ENCODE results near the gene TIMP3.
"Not testable (repeated sequence)": the region's sequence is repeated elsewhere in the genome, so short reads cannot be mapped to it uniquely, and the experiment has no call there.

The TIMP3 gene

DNA sequence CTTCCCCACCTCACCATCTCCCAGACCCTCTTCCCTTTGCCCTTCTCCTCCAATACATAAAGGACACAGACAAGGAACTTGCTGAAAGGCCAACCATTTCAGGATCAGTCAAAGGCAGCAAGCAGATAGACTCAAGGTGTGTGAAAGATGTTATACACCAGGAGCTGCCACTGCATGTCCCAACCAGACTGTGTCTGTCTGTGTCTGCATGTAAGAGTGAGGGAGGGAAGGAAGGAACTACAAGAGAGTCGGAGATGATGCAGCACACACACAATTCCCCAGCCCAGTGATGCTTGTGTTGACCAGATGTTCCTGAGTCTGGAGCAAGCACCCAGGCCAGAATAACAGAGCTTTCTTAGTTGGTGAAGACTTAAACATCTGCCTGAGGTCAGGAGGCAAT, 58.2 kb downstream of the TIMP3 start:
- no peak for DNase-seq

DNA sequence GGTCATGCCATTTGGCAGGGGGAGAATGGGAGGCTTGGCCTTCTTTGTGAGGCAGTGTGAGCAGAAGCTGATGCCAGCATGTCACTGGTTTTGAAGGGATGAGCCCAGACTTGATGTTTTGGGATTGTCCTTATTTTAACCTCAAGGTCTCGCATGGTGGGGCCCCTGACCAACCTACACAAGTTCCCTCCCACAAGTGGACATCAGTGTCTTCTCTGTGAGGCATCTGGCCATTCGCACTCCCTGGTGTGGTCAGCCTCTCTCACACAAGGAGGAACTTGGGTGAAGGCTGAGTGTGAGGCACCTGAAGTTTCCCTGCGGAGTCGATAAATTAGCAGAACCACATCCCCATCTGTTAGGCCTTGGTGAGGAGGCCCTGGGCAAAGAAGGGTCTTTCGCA, 59.8 kb downstream of the TIMP3 start:
- DNase-seq = no peak

DNA sequence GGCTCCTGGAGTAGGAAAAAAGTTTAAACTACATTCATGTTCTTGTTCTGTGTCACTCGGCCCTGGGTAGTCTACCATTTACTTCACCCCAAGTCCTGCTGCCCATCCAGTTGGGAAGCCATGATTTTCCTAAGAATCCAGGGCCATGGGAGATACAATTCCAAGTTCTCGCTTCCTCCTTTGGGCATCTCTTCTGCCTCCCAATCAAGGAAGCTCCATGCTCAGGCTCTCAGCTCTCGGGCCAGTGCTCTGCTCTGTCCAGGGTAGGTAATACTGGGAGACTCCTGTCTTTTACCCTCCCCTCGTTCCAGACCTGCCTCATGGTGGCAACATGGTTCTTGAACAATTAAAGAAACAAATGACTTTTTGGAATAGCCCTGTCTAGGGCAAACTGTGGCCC, 60.6 kb downstream of the TIMP3 start:
- DNase-seq = no peak

DNA sequence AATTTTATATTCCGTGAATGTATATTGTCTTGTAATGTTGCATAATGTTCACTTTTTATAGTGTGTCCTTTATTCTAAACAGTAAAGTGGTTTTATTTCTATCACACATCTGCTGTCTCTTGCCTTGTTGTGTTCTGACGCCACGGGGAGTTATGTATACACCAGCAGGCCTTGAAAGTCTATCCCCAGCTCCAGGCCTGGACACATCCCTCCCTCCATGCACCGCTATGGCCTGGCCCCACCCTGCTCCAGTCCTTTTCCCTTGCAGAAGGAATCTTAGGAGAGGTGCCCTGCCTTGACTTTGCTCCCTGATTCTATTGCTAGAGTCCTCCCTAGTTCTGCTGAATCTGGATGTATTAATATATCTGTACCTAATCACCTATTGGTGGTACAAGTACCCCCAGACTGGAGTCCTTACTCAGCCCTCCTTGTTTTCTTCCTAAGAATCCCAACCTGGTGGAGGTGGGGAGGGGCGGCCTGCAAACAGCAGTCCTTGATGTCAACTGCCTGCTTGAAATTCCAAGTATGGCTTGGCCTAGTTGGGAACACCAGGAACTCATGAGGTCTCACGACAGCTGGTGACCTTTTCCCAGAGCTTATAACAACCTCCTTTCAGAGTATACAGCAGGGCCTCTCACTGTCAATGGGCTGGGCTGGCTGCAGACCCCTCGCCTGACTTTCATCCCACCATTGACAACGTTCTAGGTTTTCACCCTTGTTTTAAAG, 61.6 kb downstream of the TIMP3 start:
- DNase-seq = no peak

DNA sequence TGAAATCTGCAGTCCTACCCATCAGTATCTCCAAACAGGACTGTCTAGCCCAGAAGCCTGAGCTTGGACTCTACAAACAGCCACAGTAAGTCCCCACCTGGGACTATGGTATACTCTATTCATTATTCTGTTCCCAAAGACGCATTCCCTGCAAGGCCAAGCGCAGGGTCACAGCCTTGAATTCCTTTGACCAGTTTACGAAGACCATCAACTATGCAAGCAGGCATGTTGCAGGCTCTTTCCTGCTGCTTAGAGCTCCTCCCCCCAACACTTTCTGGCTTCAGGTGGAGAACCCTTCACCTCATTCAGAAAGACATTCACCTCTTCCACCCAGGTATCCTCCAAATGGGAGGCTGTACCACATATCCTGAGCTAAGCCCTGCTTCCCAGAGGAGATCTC, 62.5 kb downstream of the TIMP3 start:
- DNase-seq = no peak

DNA sequence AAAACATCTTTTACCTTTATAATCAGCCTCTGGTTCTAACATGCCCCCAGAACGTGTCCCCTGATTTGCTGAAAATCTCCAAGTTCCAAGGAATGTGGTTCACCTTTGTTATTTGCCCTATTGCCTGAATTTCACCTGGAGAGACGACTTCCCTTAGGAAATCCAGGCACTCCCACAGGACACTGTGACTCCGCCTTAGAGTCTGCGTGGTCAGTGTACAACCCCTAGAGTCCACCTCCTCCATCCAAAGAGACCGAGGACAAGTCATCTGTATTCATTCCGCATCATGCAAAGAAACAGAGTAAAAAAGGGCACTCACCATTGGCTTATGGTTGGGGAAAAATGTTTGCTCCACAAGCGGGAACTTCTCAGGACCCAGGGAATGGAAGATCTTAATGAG, 63.1 kb downstream of the TIMP3 start:
- DNase-seq = no peak

DNA sequence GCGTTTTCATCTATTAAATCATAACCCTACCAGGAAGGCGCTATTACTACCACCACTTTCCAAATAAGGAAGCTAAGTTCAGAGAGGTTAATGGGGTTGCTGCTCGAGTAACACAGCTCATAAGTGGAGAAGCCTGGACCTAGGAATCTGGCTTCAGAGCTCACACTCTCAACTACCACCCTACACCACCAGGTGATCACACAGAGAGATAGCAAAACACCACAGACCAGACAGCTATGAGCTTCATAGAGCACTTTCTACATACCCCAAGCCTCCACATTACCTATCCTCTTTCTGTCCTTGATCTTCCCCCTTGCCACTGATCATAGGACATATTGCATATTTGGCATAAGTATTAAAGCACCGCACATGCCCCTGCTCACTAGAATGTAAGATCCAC, 65.4 kb downstream of the TIMP3 start:
- DNase-seq = no peak

DNA sequence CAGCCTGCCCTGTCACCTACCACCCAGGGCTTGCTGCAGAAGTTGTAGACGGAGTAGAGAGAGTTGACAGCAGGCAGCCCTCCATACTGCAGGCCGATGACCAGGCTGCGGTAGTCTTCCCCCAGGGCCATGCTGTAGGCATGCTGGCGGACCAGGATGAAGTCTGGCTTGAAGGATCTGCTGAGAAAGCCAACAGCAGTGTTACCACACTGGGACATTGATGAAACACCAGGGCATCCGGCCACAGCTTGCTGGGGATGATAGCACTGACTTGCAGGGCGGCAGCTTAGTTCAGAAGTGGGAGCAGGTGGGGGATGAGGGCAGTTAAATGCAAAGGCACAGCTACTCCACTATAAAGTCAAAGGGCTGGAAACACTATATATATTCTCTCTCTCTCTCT, 67.4 kb downstream of the TIMP3 start:
- DNase-seq = no peak

DNA sequence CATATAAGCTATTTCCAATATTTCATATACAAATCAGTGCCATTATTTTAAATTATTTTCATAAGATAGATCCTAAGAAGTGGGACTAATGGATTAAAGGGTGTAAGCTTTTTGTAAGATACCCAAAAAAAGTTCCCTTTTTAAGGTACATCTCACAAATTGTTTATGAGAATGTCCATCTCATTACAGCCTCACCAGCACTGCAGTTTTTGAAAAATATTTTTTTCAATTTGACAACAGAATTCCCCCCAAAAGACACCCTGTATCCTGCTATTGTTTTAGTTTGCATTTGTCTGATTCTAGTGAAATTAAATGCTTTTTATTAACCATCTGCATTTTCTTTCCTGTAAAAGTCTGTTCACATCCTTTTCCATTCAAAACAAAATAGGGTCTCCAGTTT, 69.0 kb downstream of the TIMP3 start:
- DNase-seq = no peak

DNA sequence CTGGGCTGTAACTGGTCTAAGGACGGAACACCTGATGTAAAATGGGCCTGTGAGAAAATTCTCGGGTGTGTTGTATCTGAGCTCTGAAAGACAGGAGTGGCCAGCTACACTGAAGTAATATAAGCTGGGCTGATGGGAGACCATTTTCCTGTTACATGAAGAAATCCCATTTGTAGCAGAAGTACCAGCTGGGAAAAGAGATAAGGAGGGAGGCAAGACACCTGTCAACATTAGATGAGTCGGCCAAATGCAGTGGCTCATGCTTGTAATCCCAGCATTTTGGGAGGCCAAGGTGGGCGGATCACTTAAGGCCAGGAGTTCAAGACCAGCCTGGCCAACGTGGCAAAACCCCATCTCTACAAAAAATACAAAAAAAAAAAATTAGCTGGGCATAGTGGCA, 72.1 kb downstream of the TIMP3 start:
- DNase-seq = not testable (repeated sequence)

DNA sequence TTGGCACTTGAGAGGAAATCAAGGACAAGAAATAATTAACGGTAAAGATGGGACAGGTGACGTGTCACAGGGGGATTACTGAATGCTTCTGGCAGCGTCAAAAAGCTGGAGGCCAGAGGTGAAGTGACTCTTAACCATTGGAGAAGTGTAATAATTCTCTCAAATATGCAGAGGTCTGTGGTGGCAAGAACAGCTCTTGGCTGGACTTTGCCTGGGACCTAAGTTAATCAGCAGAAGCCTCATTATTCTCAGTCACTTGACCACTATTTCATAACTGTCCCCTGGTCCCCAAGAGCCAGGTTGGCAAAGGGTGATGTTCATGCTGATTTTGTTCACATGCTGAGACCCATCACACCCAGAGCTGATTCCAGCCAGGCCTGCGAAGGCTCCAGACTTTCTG, 72.9 kb downstream of the TIMP3 start:
- no peak for DNase-seq

DNA sequence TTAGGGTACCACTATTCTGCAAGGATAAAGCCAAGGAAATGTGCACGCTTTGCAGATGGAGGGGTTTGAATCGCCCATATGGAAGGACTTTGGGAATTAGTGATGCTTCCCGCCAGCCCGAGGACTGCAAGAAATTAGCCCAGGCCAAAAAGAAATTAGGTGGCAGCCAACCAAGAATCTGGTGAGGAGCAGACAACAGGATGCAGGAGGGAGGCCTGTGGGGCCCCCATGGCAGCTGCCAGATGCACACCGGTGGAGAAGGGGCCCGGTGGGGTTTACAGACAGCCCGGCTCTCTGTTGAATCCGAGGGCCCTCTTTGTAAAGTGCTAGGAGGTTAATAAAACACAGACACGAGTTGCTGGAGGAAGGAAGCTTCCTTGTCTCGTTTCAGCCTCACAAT, 73.5 kb downstream of the TIMP3 start:
- no peak for DNase-seq

DNA sequence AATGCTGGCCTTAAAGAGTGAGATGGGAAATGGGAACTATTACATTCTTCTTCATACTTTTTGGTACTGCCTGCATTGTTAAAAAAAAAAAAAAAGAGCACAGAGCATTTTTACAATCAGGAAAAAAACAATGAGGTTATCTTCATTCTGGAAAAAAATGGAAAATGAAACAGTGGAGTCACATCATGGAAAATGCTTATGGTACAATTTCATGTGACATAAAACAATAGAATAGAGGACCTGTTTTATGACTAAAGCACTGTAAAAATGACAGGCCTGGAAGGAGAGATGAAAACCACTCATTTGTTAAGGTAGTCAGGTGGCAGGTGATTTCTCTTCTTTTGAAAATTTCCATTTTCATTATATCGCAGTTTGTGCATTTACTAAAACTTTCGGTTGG, 75.0 kb downstream of the TIMP3 start:
- DNase-seq = no peak

DNA sequence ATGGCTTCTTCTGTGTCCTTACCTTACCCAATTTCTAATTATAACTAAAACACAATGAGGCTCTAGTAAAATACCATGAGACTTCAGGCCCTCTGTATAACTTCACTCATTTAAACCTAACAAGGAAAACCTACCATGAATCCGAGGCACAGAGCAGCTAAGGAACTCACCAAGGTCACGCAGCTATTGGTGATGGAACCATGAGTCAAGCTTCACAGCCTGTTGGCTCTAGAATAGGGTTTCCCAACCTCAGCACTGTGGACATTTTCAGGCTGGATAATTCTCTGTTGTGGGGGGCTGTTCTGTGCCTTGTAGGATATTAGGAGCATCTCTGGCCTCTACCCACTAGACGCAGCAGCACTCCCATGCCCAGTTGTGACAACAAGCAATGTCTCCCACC, 75.7 kb downstream of the TIMP3 start:
- DNase-seq = no peak

DNA sequence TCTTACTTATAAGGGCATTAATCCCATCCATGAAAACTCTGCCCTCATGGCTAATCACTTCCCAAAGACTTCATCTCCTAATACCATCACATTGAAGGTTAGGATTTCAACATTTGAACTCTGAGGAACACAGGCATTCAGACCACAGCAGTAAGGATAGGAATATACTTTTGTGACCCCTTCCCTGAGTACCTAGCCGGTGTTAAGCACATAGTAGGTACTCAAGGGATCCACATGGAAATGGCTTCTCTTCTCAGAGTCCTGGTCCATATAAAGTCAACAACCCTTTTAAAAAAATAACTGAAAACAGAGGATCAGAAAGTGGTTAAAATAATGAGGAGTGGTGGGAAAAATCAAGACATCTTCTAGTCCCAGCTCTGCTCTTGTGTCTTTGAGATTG, 78.0 kb downstream of the TIMP3 start:
- DNase-seq = no peak

DNA sequence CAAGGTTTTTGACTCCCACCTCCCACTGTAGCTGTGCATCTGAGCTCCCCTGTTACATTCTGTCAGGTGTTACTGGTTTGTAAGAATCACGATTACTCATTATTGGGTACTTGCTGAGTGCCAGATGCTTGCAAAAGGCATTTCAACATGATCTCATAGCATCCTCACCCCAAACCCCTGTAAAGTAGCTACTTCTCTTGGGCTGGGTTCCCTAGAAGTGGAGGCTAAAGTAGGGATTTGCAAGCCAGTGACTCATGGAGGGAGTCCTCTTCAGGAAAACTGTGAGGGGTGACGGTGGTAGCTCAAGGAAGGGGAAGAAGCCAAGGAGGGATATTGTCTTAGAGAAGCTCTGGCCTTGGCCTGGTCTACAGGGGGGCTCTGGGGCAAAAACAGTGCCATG, 78.6 kb downstream of the TIMP3 start:
- DNase-seq = no peak

DNA sequence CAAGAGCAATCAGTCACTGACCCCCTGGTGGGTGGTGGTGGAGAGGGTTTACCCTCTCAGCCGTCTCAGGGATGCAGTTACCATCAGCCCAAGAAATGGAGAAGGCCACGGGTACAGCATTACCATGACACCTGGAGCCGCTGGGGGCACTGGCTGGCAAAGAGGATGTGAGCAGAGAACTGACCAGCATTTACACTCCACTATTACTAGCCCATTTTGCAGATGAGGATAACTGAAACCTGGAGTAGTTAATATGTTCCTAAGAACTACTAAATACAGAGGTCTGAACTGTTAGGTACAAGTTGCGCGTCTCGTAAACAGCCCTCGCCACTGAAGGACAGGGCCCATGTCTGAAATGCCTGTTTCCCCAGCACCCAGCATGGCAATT, 79.0 kb downstream of the TIMP3 start:
- DNase-seq = no peak

DNA sequence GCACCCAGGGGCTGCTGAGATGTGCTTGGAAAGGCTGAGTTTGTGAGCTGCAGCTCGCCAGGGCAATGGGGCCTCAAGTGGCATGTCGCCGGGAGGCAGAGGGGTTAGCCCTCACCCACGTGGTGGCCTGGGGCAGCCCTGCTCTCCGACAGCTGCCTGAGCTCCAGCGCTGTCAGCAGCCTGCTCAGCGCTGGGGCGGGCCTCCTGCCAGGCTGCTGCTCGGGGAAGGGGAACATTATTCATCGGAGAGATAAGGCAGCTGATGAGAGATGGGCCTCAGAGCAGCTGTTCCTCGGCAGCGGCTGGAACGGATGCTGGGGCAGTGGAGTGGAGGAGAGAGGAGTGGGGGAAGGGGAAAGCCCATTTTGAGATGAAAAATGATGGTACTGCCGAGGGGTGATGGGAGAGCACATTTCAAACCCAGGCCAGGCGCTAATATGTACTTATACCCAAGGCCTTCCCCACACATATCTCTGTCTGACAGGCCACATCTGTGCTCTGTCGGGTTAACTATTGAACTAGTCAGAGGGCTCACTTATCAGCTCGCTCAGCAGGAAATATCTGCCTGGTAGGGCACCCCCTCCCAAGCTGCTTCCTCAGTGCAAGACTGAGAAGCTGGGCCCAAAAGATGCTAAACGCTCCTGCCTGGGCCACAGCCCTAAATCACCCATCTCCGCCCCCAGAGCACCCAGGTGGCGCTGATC, 79.5 kb downstream of the TIMP3 start:
- no peak for DNase-seq

DNA sequence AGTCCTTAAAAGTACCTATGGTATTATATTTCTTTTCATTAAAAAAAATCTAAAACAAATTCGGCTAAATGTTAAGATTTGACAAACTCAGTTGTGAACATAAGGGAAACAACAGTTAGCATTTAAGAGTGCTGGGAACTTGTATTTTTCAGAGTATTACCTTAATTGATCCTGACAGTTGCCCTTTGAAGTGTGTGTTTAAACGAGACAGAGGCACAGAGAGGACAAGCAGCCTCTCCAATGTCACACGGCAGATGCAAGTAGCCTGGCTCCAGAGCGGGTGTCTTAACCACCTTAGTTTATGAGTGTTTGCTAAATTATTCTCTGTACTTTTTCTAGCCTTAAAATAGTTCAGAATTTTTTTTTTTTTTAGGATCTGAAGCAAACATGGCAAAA, 80.9 kb downstream of the TIMP3 start:
- no peak for DNase-seq

DNA sequence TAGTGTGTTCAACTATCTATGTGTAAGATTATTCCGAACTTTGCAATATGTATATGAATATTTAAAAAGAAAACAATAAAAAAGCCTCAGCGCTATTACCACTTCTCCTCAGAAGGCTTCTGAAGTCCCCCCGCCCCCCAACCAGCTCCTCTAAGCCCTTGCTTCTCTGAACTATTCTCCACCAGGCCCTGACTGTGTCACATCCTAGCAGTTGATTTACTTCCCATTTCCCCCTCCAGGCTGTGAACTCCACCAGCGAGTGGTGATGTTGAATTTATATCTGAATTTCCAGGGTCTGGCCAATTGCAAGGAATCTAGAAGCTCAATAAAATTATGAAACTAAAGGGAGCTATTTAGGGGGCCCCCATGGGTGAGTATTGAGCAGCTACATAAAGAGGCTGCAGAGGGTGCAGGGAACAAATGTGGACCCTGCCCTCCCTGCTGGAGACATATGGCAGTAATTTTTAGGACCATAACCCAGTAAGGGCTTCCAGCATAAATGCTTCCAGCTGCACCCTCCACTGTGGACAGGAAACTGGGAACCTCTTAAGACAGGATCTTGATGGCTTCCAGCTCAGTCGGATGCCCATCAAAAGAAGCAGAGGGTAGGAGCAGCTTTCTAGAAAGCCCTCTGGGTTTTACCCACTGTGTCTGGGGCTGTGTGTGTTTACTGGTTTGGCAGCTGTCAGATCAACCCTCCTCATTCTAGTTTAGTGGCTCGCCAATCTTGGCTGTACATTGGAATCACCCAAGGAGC, 81.4 kb downstream of the TIMP3 start:
- DNase-seq = no peak

DNA sequence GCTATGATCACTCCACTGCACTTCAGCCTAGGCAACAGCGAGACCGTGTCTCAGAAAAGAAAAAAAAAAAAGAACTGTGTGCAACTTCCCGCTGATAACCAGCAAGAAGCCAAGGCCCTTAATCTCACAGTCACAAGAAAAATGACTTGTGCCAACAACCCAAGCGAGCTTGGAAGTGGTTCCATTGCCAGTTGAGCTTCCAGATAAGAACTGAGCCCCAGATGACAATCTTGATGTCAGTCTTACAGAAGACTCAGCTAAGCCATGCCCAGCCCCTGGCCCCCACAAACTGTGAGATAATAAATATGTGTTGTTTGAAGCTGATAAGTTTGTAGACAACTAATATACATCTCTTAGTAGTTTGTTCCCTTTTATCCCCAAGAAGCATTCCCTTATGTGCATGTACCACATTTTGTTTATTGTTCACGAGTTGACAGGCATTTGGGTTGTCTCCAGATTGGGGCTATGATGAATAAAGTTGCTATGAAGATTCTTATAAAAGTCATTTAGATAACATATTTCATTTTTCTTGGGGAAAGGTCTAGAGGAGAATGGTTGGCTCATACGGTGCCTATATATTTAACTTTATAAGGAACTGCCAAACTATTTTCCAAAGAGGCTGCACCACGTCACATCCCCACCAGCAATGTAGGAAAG, 85.9 kb downstream of the TIMP3 start:
- DNase-seq = no peak

DNA sequence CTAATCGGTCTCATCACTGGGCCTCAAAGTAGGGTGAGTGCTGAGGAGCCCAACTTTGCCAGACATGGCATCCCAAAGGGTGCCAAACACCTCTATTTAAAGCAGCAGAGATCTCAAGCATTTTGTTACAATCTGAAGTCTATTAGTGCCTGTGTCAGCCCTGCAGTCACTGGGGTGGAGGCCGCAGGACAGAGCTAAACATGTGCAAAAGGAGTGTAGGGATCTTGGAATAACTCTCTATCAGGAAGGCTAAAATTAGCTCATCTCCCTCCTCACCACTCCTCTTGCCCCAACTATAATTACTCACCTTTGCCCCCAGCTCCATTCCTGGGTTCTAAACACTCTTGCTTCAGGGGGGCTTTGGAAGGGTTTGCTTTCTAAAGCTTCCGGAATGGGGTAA, 87.5 kb downstream of the TIMP3 start:
- DNase-seq = no peak

DNA sequence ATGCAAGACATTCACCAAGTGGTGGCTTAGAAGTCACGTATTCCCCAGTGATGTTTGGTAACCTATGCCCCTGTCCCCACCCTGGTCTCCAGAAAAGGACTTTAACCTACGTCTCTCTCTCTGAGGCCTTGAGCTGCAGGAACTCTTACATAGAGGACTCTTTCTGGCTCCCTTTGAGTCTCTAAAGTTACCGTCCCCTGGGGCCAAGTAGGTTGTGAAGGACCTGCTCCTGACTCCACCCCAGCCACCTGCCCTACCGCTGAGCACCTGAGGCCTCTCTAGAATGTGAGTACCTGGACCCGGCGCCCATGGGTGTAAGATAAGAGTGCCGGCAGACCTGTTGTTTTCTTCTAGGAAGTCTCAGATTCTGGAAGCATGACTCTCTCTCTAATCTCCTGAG, 95.4 kb downstream of the TIMP3 start:
- DNase-seq = no peak

DNA sequence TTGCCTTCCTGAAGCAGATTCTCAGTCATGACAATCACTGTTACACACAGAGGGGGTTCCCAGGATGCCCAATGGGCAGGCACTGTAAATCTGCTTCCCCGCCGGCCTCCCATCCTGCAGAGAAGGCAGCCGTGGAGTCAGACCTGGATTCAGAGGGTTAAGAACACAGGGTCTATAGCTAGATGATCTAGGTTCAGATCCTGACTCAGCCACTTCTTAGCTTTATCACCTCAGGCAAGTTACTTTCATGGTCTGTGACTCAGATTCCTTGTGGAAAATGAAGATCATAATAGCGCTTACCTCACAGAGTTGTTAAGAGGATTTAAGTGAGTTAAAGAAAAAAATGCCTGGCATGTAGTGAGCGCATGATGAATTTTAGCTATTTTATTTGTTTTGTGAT, 95.9 kb downstream of the TIMP3 start:
- DNase-seq = no peak

Data from SIG-M5 (cell line).